NCI-H2196 treated with DMSO at 0.1 percent for 48 hours (cell line): Measurements from ENCODE around the gene ARHGEF39.
A peak's percentile ranks its signal among the peaks of the same experiment; 100 is the strongest.

Experiments
- DNase-seq: peaks from one replicate; lab custom pipeline; 2025; ENCODE audit not compliant: unreplicated experiment; lab: John Stamatoyannopoulos, UW

Gene ARHGEF39

DNA sequence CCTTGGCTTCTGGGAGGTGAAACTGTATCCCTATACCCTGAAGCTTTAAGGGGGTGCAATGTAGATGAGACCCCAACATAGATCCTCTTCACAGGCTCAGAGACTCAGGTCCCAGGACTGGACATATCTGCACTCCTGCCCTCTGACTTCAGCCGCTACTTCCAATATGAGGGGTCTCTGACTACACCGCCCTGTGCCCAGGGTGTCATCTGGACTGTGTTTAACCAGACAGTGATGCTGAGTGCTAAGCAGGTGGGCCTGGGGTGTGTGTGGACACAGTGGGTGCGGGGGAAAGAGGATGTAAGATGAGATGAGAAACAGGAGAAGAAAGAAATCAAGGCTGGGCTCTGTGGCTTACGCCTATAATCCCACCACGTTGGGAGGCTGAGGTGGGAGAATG is 14.1 kb upstream of the ARHGEF39 start:
- no peak for DNase-seq

DNA sequence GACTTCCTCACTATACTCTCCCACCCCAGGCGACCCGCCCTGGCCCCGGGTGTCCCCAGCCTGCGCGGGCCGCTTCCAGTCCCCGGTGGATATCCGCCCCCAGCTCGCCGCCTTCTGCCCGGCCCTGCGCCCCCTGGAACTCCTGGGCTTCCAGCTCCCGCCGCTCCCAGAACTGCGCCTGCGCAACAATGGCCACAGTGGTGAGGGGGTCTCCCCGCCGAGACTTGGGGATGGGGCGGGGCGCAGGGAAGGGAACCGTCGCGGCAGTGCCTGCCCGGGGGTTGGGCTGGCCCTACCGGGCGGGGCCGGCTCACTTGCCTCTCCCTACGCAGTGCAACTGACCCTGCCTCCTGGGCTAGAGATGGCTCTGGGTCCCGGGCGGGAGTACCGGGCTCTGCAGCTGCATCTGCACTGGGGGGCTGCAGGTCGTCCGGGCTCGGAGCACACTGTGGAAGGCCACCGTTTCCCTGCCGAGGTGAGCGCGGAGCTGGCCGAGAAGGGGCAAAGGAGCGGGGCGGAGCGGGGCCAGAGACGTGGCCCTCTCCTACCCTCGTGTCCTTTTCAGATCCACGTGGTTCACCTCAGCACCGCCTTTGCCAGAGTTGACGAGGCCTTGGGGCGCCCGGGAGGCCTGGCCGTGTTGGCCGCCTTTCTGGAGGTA is 10.9 kb upstream of the ARHGEF39 start:
- no peak for DNase-seq

DNA sequence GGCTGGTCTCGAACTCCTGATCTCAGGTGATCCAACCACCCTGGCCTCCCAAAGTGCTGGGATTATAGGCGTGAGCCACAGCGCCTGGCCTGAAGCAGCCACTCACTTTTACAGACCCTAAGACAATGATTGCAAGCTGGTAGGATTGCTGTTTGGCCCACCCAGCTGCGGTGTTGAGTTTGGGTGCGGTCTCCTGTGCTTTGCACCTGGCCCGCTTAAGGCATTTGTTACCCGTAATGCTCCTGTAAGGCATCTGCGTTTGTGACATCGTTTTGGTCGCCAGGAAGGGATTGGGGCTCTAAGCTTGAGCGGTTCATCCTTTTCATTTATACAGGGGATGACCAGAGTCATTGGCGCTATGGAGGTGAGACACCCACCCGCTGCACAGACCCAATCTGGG is 10.2 kb upstream of the ARHGEF39 start:
- no peak for DNase-seq

DNA sequence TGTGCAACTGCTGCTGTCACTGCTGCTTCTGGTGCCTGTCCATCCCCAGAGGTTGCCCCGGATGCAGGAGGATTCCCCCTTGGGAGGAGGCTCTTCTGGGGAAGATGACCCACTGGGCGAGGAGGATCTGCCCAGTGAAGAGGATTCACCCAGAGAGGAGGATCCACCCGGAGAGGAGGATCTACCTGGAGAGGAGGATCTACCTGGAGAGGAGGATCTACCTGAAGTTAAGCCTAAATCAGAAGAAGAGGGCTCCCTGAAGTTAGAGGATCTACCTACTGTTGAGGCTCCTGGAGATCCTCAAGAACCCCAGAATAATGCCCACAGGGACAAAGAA is 9.0 kb upstream of the ARHGEF39 start:
- no peak for DNase-seq

DNA sequence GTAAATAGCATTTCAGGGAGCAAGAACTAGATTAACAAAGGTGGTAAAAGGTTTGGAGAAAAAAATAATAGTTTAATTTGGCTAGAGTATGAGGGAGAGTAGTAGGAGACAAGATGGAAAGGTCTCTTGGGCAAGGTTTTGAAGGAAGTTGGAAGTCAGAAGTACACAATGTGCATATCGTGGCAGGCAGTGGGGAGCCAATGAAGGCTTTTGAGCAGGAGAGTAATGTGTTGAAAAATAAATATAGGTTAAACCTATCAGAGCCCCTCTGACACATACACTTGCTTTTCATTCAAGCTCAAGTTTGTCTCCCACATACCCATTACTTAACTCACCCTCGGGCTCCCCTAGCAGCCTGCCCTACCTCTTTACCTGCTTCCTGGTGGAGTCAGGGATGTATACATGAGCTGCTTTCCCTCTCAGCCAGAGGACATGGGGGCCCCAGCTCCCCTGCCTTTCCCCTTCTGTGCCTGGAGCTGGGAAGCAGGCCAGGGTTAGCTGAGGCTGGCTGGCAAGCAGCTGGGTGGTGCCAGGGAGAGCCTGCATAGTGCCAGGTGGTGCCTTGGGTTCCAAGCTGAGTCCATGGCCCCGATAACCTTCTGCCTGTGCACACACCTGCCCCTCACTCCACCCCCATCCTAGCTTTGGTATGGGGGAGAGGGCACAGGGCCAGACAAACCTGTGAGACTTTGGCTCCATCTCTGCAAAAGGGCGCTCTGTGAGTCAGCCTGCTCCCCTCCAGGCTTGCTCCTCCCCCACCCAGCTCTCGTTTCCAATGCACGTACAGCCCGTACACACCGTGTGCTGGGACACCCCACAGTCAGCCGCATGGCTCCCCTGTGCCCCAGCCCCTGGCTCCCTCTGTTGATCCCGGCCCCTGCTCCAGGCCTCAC is 8.4 kb upstream of the ARHGEF39 start, which contains the start of gene CA9:
Gene CA9 (plus strand): TSS at position 797 of the 893 bp plus-strand sequence. CDS start 32 bp downstream, at position 829.
- peak; percentile 66 for DNase-seq

DNA sequence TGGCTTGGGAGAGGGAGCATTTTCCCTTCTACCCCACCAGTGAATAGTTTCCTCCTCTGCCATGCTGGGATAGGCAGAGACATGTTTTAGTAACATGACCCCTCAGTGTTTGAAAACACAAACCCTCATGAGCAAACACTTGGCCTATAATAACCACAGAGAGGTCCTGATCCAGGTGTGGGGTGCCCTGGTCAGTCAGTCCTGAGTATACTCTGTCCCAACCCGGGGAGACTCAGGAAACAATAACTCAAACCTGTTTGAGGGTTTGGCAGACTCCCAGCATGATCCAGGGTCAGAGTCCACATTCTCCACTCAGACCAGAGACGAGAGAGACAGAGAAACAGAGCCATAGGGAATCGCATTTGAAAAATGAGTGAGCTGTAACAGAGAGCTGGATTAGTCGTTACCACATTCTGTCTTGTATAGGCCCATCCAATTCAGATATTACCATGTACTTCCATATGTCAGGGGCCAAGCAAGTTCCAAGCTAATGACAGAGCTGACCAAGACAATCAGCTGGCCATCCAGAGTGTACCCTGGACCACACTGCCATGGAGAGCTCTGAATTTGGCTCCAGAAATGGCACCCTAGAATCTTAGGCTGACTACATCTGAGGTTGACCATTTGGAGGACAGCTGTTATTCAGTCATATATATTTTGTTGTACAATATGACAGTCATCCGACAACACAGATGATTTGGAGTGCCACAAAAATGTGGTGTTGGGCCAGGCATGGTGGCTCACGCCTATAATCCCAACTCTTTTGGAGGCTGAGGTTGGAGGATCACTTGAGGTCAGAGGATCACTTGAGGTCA is 4.5 kb upstream of the ARHGEF39 start:
- DNase-seq, result peak; percentile 53

DNA sequence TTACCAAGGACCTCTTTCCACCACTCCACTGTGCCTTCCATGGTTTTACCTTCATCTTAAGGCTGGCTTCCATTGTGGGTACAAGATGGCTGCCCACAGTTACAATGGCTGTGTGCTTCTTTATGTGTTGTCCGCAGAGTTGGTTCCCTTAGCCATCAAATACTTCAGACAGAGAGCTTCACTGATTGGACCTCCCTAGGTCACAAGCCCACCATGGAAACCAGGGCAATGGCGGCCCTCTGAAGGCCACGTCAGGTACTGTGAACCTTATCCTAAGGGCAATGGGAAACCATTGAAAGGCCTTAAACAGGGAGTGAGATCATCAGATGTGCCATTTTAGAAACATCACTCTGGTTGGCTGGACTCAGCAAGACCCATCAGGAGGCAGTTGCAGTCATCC is 2.9 kb upstream of the ARHGEF39 start:
- no peak for DNase-seq

DNA sequence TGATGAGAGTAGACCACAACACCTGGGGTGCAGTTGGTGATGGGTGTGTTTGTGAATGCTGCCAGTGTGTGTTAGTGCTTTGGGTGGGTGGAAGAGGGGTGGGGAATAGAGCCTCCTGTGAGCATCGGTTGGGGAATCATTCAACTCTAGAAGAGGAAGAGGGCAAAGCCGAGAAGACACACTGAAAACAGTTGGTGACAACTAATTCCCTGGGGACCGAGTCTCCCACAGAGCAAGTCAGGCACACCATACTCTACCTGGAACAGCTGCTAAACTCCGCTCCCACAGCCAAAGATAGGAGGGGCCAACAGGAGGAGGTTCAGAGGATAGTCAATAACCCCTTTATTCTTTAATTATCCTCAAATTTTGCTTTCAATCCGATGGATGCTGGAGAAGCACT is 1.6 kb upstream of the ARHGEF39 start:
- no peak for DNase-seq

DNA sequence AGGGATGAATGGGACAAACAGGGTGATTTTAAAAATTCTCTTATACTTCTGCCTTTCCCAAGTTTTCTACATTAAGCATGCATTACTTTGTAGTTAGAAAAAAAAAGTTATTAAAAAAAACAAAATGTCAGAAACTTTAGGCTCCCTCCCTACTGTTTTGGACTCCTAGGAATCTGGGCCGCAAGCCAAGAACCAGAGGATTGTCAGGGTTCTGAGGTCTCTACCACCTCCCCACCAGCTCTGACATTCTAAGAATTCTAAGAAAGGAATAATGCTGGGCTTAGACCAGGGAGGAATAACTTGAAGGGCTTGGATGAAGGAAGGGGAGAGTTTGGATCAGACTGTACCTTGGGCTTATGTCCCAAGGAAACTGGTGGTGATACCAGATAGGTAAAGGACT is 1.1 kb upstream of the ARHGEF39 start:
- no peak for DNase-seq

DNA sequence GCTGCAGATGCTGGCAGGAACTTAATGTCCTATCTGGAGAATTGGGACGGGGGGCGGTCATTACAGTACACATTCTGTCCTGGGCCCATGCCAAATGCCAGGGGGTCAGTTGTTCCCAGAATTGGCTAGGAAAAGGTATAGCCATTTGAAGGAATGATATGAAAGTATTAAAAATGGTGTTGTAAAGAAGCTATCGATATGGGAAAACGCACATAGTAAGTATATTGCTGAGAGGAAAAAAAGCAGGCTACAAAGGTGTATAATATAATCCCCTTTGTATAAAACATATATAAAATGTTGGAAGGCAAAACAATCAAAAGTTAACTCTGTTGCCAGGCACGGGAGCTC is 450 bp upstream of the ARHGEF39 start:
- DNase-seq, result no peak

DNA sequence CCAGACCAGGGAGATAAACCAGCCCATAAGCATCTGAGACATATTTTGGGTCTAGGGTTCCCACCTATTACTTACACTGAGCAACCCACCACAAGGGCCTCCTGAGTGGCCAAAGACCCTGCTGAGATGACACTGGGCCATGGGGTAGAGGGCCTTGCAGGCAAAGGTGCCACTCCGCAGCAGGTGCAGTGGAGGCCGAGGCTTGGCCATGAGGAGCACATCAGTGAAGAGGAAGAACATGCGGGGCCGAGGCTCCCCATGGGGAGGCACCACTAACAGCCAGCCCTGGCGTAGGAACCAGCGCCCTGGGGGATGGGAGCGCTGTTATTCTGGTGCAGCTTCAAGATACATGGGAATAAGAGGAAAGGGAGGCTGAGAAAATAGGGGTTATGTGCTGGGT is 2.6 kb downstream of the ARHGEF39 start:
- no peak for DNase-seq

DNA sequence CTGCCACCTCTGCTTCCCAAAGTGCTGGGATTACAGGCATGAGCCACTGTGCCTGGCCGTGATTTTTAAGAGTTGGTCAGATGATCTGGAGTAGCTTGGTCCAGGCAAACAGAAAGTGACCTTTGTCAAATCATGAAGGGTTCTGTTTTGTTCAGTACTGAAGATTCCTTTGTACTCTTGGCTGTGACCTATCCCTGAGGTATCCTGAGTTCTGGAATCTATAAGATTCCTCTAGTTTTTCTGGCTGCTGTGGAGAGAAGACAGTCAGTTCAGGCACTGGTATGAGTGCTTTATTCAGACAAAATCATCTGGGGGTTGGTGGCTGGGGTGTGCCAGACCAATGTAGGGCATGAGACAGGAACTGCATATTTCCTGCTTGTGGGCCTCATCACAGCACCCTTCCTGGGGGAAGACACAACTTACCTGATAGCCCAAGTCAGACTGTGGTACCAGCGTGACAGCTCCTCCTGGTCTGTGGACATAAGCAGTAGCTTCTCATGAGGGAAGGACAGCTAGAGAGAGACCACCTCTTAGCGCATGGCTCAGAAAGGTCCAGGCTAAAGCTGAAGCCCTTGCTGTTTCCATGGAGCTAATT is 3.1 kb downstream of the ARHGEF39 start:
- DNase-seq, result no peak

DNA sequence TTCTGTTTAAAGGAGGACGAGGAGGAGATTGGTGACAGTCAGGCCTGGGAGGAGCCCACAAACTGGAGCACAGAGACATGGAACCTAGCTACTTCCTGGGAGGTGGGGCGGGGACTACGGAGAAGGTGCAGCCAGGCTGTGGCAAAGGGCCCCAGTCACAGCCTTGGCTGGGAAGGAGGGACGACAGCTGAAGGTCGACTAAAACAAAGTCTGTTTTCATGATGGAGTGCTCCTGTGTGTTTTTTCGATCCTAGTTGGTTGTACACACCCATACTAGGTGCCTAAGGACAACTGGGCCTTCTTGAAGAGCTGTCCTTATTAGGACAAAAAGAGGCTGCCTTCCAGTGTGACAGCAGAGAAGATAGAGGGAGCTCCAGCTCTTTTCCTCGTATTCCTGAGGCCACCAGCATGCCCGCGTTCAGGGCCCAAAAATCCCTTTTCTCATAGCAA is 4.0 kb downstream of the ARHGEF39 start:
- DNase-seq, result no peak

DNA sequence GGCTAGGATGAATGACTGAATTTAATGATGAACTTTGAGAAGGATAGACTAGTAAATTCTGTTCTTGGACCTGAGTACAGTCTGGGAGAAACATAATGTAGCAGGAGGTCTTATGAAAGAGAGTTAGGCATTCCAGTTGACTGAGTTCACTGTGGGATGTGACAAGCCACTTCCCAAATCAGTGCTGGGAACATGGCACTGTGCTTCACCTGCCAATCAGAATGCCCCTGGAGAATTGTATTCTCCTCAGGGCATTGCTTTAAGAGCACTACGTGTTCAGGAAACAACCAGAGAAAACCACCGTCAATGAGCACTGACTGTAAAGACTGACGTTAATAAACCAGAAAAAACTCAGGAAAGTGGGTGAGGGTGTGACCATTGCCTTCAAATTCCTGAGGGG is 5.7 kb downstream of the ARHGEF39 start:
- no peak for DNase-seq

DNA sequence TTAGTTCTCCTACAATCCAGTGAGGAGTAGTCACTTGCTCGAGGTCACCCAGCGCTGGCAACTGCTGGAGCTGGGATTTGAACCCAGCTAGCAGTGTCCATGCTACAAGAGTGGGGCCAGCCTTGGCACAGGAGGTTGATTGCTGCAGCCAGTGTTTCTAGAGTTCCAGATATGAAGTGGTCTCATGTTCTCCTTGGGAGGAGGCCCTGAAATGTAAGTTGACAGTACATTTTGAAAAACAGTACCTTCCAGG is 6.1 kb downstream of the ARHGEF39 start:
- no peak for DNase-seq

DNA sequence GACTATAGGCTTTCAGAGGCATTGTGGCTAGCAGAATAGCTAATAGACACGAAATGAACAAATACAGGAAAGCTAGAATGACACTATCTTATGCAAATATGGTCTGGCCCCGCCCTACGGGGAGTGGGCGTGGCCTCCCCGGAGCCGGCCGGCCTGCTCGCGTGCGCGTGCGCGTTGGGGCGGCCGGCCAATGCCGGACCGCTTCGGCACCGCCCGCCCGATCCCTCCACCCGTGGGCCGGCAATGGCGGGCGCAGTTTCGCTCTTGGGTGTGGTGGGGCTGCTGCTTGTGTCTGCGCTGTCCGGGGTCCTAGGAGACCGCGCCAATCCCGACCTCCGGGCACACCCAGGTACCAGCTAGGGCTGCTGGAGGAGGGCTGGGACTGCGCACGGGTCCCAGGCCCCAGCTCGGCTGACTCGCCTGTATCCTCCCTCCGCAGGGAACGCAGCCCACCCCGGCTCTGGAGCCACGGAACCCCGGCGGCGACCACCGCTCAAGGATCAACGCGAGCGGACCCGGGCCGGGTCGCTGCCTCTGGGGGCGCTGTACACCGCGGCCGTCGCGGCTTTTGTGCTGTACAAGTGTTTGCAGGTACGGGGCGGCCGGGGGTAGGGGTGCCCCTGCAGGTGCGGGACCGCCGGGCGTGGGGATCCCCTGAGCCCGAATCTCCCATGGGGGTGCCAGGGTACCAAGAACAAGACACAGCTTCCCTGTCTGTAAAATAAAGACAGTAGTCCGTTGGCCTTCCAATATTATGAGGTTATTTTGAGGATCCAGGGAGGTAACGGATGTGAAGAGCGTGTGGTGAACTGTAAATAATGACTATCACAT is 6.6 kb downstream of the ARHGEF39 start, which contains the start of gene CCDC107:
Gene CCDC107 (plus strand): TSS at position 156 of the 831 bp plus-strand sequence. CDS start 88 bp downstream, at position 244.
- peak; percentile 67 for DNase-seq

DNA sequence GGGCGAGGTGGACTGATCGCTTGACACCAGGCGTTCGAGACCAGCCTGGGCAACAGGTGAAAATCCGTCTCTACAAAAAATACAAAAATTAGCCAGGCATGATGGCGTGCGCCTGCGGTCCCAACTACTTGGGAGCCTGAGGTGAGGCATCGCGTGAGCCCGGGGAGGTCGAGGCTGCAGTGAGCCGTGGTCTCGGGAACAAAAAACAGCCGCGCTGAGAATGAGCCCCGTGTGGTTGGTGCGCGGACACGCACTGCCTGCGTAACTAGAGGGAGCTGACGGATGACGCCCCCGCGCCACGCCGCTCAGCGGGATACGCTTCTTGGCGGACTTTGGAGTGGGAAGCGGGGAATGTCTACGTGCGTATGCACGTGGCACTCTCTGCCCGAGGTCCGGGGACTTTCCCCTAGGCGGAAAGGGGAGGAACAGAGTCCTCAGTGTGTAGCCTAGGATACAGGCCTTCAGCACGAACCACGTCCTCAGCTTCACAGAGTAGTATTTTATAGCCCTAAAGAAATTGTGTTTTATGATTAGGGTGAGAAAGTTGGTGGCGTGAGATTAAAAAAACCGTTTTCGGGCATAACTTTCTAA is 7.4 kb downstream of the ARHGEF39 start, which contains the start of gene RMRP:
Gene RMRP (minus strand): TSS at position 474 of the 591 bp plus-strand sequence.
- peak; percentile 95 for DNase-seq

DNA sequence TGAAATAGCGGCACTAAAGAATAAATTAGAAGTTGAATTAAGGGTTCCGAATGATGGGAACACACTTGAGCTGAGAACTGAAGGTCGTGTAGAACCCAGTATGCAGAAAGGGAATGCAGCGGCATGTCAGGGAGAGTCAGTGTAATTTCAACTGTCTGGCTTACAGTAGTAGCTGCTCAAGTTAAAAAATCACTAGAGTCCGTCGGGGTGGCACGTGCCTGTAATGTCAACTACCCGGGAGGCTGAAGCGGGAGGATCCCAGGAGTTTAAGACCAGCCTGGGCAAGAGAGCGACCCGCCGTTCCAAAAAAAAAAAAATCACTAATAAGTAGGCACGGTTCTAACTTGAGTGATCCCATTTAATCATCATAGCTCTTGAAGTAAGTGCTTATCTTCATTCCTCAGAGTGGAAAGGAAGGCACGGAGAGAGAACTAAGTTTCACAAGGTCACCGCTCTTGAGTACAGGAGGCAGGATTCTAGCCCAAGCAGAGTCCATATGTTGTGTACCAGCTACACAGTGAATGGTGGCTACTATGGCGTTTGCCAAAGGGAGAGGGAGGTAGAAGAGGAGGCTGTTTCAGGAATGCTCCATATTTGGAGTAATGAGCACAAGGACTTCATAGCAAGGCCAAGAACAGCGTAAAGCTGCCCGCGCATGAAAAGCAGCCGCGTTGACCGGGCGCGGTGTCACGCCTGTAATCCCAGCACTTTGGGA is 8.0 kb downstream of the ARHGEF39 start:
- DNase-seq, result no peak

DNA sequence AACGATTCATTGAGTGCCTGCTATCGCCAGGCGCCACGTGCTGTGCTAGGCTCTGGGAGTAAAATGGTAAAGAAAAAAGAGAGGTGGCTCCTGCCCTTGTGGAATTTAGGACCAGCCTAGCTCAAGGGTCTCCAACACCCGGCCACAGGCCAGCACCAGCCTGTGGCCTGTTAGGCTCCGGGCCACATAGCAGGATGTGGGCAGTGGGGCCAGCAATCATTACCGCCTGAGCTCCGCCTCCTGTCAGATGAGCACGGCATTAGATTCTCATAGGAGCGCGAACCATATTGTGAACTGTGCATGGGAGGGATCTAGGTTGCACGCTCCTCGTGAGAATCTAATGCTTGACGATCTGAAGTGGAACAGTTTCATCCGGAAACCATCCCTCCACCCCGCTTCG is 8.6 kb downstream of the ARHGEF39 start:
- no peak for DNase-seq
